K562 (cell line): ENCODE data around the gene LILRA5. TPM values are rescaled to one million over a fixed set of nuclear protein-coding genes. Genes with fewer than 3 reads are reported as not detected.

Experiments
- ATAC-seq: fragments of 200-7000 bp; cut with Tn5 transposase; 3 replicates; pipeline ENCODE4 v1.9.1; 2020; ENCODE audit warnings: moderate library complexity
- BruUV-seq: library from RNA; stranded (reverse); fragments of 400-500 nt; replicated peaks from 2 replicates; lab custom pipeline; 2021; lab: Mats Ljungman, UMichigan
- CTCF ChIA-PET: fragments of 300-600 bp; formaldehyde crosslinking; extraction: SDS; loops from one replicate; lab custom pipeline; 2021; ENCODE audit warnings: low intra/inter-chr PET ratio; lab: Yijun Ruan, JAX
- POLR2A ChIA-PET: fragments of 300-600, 350-650 bp; sonication (Branson Sonifier 250); formaldehyde crosslinking; extraction: SDS; loops from one replicate; lab custom pipeline; 2021; ENCODE audit warnings: antibody characterized with exemption, inconsistent platforms; lab: Yijun Ruan, JAX
- DNase-seq, 4 experiments: peaks; one replicate each; pipeline versions ENCODE4 v3.0.0 to v3.0.0-alpha.2; 2011 to 2018; ENCODE audit warnings: low spot score in 3 of 4, mixed read lengths in 3 of 4; ENCODE audit errors: extremely low read depth in 1 of 4
- FAIRE-seq: peaks from 2 replicates; lab custom pipeline; 2011; peaks lifted over from hg19 to GRCh38; lab: Jason Lieb, UNC
- H2AFZ ChIP-seq: 2 replicates; pipeline ENCODE4 v1.6.0; 2011; ENCODE audit warnings: low read depth, low read length, control low read depth, inconsistent platforms
- H3K27ac ChIP-seq: fragments of 200-600 bp; 3 replicates; pipeline ENCODE4 v1.8.0; 2011; ENCODE audit warnings: low read depth, mild to moderate bottlenecking, control low read depth, inconsistent platforms, low read length, moderate library complexity, mixed read lengths; ENCODE audit errors: extremely low read depth
- H3K27me3 ChIP-seq, 2 experiments: fragments of 300-600 bp in 1 of 2; 2 replicates in 1 of 2; 3 replicates in 1 of 2; pipeline versions ENCODE4 v1.6.0 to v1.8.0; 2011; ENCODE audit warnings: inconsistent platforms in 2 of 2, low read length in 2 of 2, mild to moderate bottlenecking in 1 of 2, mixed read lengths in 1 of 2, moderate library complexity in 1 of 2; ENCODE audit not compliant: control insufficient read depth in 2 of 2, insufficient read depth in 2 of 2
- H3K36me3 ChIP-seq: fragments of 300-600 bp; 3 replicates; pipeline ENCODE4 v1.8.0; 2011; ENCODE audit warnings: mild to moderate bottlenecking, low read length, inconsistent platforms; ENCODE audit not compliant: control insufficient read depth, insufficient read depth
- H3K4me1 ChIP-seq, 2 experiments: fragments of 200-600 bp in 1 of 2; replicated peaks in 1 of 2; 2 replicates in 1 of 2; 3 replicates in 1 of 2; pipeline versions ENCODE4 v1.5.1 to v1.8.0; 2011; ENCODE audit warnings: inconsistent platforms in 2 of 2, low read length in 2 of 2, mild to moderate bottlenecking in 1 of 2, mixed read lengths in 1 of 2, moderate library complexity in 1 of 2; ENCODE audit not compliant: control insufficient read depth in 2 of 2, insufficient read depth in 2 of 2
- H3K4me2 ChIP-seq: 2 replicates; pipeline ENCODE4 v1.6.1; 2011; ENCODE audit warnings: low read length, control low read depth, inconsistent platforms, mixed read lengths; ENCODE audit not compliant: insufficient read depth
- H3K4me3 ChIP-seq: fragments of 200-600 bp; sonication (generic), shearing (Covaris generic); 2 replicates; pipeline ENCODE4 v1.5.1; 2016; ENCODE audit warnings: control low read depth, inconsistent platforms
- H3K79me2 ChIP-seq: fragments of 200-600 bp; 3 replicates; pipeline ENCODE4 v1.8.0; 2011; ENCODE audit warnings: low read length, inconsistent platforms; ENCODE audit not compliant: control insufficient read depth, insufficient read depth
- H3K9ac ChIP-seq, 2 experiments: 2 replicates each; pipeline versions ENCODE4 v1.6.0 to v1.6.1; 2011; ENCODE audit warnings: low read depth in 2 of 2, low read length in 2 of 2, control low read depth in 1 of 2, inconsistent platforms in 1 of 2, mild to moderate bottlenecking in 1 of 2, mixed read lengths in 1 of 2; ENCODE audit not compliant: insufficient read depth in 1 of 2
- H3K9me1 ChIP-seq: one replicate; pipeline ENCODE4 v1.6.0; 2011; ENCODE audit warnings: inconsistent platforms, mild to moderate bottlenecking, low read length, moderate library complexity; ENCODE audit not compliant: control insufficient read depth, insufficient read depth
- H3K9me3 ChIP-seq: replicated peaks from 2 replicates; pipeline ENCODE4 v1.5.1; 2011; ENCODE audit warnings: low read depth, low read length, inconsistent platforms; ENCODE audit not compliant: control insufficient read depth, insufficient read depth
- H4K20me1 ChIP-seq: replicated peaks from 2 replicates; pipeline ENCODE4 v1.6.1; 2011; ENCODE audit warnings: low read length, inconsistent platforms, mixed read lengths; ENCODE audit not compliant: control insufficient read depth, insufficient read depth
- CBX1 ChIP-seq: sonication (generic); IDR thresholded peaks from 2 replicates; pipeline ENCODE4 v1.6.1; 2016; ENCODE audit warnings: antibody characterized with exemption, low read depth, mild to moderate bottlenecking
- CCNT2 ChIP-seq: IDR thresholded peaks from 2 replicates; pipeline ENCODE4 v1.6.1; 2011; ENCODE audit warnings: borderline replicate concordance, low read depth, mild to moderate bottlenecking, moderate library complexity, mixed read lengths, low read length; ENCODE audit not compliant: insufficient read length; ENCODE audit errors: extremely low read depth
- GATAD2A ChIP-seq: fragments of 450-650 bp; IDR thresholded peaks from 2 replicates; pipeline ENCODE4 v1.6.1; 2017
- GTF2B ChIP-seq: IDR thresholded peaks from 2 replicates; pipeline ENCODE4 v1.6.1; 2011; ENCODE audit not compliant: insufficient read length; ENCODE audit errors: extremely low read depth
- NFIC ChIP-seq: fragments of 450-650 bp; IDR thresholded peaks from 2 replicates; pipeline ENCODE4 v1.6.1; 2017; ENCODE audit warnings: mild to moderate bottlenecking, inconsistent platforms
- NRF1 ChIP-seq, 2 experiments: fragments of 450-650 bp; IDR thresholded peaks in 1 of 2; conservative IDR thresholded peaks in 1 of 2; 2 replicates each; pipeline ENCODE4 v1.6.1; 2014; ENCODE audit warnings: mild to moderate bottlenecking in 2 of 2
- RFX1 ChIP-seq: fragments of 450-650 bp; IDR thresholded peaks from 2 replicates; pipeline ENCODE4 v1.6.1; 2016; ENCODE audit warnings: mild to moderate bottlenecking, moderate library complexity
- SAP30 ChIP-seq: fragments of 200-600 bp; sonication (generic); IDR thresholded peaks from 2 replicates; pipeline ENCODE4 v1.6.1; 2012; ENCODE audit warnings: borderline replicate concordance, low read depth, mild to moderate bottlenecking, moderate library complexity, low read length, control low read depth, inconsistent platforms; ENCODE audit not compliant: insufficient read depth, poor library complexity, severe bottlenecking
- SRSF1 ChIP-seq: fragments of 200-400 bp; formaldehyde crosslinking; IDR thresholded peaks from 2 replicates; pipeline ENCODE4 v1.6.1; 2017; ENCODE audit warnings: mild to moderate bottlenecking, low read depth, low read length, moderate library complexity
- ZBTB26 ChIP-seq: fragments of 450-650 bp; formaldehyde crosslinking; IDR thresholded peaks from 2 replicates; pipeline ENCODE4 v1.4.0; 2022; ENCODE audit warnings: missing genetic modification characterization
- ZNF592 ChIP-seq: fragments of 450-650 bp; IDR thresholded peaks from 2 replicates; pipeline ENCODE4 v1.6.1; 2017; ENCODE audit warnings: antibody characterized with exemption, mild to moderate bottlenecking
- ZNF695 ChIP-seq: fragments of 450-650 bp; formaldehyde crosslinking; IDR thresholded peaks from 2 replicates; pipeline ENCODE4 v1.4.0; 2020; ENCODE audit warnings: mild to moderate bottlenecking, moderate library complexity
- ZNF766 ChIP-seq: fragments of 200-800 bp; sonication (Bioruptor generic); conservative IDR thresholded peaks from 2 replicates; pipeline ENCODE4 v1.6.1; 2016; ENCODE audit warnings: missing genetic modification characterization, missing compliant biosample characterization
- whole genome bisulfite sequencing: fragments of 100-300 bp; shearing (Covaris generic); methylation state at CpG from one replicate; pipeline ENCODE4 v1.1.6; 2016; ENCODE audit warnings: low coverage, mixed read lengths; ENCODE audit not compliant: insufficient coverage; ENCODE audit errors: missing lambda C conversion rate; 5-methylcytosine and 5-hydroxymethylcytosine counted together
- in situ Hi-C: fragments of 300-500 bp; cut with MboI; formaldehyde crosslinking; loops from 4 replicates; pipeline ENCODE4 v1.15.0; 2018; ENCODE audit warnings: inconsistent platforms, mixed read lengths
- intact Hi-C: fragments of 100-400 bp; cut with micrococcal nuclease; formaldehyde crosslinking; loops from 2 replicates; pipeline ENCODE4 v1.14.2; 2022
- polyA plus RNA-seq, 8 experiments: library from polyadenylated mRNA; depleted of rRNA in 4 of 8; stranded (reverse) in 5 of 8; unstranded in 3 of 8; fragments of >200 nt; fragmentation: Nextera tagmentation in 2 of 8; fragmentation: Illumina TruSeq in 1 of 8; extraction: Ambion mirVana in 2 of 8; extraction: Trizol in 1 of 8; gene quantifications; 2 replicates each; pipeline versions ENCODE4 v1.2.1 to v1.2.3, GENCODE V29; 2011 to 2014; ENCODE audit warnings: inconsistent platforms in 1 of 8, missing spikeins in 1 of 8
- total RNA-seq, 7 experiments: library from RNA; depleted of rRNA in 6 of 7; stranded (reverse); fragments of >200 nt in 6 of 7; fragmentation: Illumina TruSeq in 2 of 7; extraction: Trizol in 2 of 7; gene quantifications; 2 replicates each; pipeline versions ENCODE4 v1.2.1 to v1.2.3, GENCODE V29; 2011 to 2021; ENCODE audit warnings: low replicate concordance in 1 of 7

Gene LILRA5
- total and polyA plus RNA-seq, 9 of the 15 experiments (the other 6 are each of a cell fraction or from before 2014, with no cell fraction given): not detected

GRCh38 chr19:54332149-54332548, 19.2 kb upstream of the LILRA5 start (continued):
- no peak for TF ChIP-seq ZNF592
- no peak for TF ChIP-seq NFIC

- ATAC-seq: no peak
- WGBS: 0% methylated on average over 6 of the region's 7 CpGs
These were observed 18.7 kb upstream of the LILRA5 start for GRCh38 chr19:54331626-54332025.

More at GRCh38 chr19:54331626-54332025, 18.7 kb upstream of the LILRA5 start:
- no peaks in the 10 kb centered on the region for H3K9me3 ChIP-seq
- TF ChIP-seq ZNF695: no peak
- no peak for TF ChIP-seq SRSF1
- TF ChIP-seq CBX1: no peak
- no peak for TF ChIP-seq GATAD2A
- TF ChIP-seq CCNT2: no peak
- no peak for TF ChIP-seq ZBTB26 (CRISPR knock-in tag)
- no peak for TF ChIP-seq SAP30
- no peak for TF ChIP-seq ZNF766
- TF ChIP-seq RFX1: no peak
- TF ChIP-seq NRF1 (conservative IDR thresholded peaks at IDR 0.05 in 1 of 2, IDR thresholded peaks at IDR 0.05 in 1 of 2): no peak
- TF ChIP-seq GTF2B: no peak
- no peak overlapping the region for H2AFZ ChIP-seq
- H4K20me1 ChIP-seq: no peaks in the 10 kb centered on the region; the same call in 1 of the 2 replicates
- ChIA-PET POLR2A (no interaction called here), CTCF (no interaction called here)
- no peak overlapping the region for H3K9ac ChIP-seq
- H3K4me2 ChIP-seq: no peak overlapping the region
- no peak overlapping the region for H3K27ac ChIP-seq
- H3K27me3 ChIP-seq: peaks cover 3 to 8% of the 10 kb centered on the region in 2 experiments
- no peaks in the 10 kb centered on the region for H3K36me3 ChIP-seq
- no peak overlapping the region for H3K4me3 ChIP-seq
- in situ Hi-C loops: no loop called here
- no peak for FAIRE-seq
- H3K79me2 ChIP-seq: no peaks in the 10 kb centered on the region
- H3K9me1 ChIP-seq: no peaks in the 10 kb centered on the region
- intact Hi-C loops: no loop called here
- H3K4me1 ChIP-seq: no peaks in the 10 kb centered on the region; a peak in 1 of 5 replicates
- no peak for DNase-seq
- no TSS peak for BruUV-seq
